ENCODE results near the gene LAMA2. TPM values are rescaled to one million over a fixed set of nuclear protein-coding genes. Genes with fewer than 3 reads are reported as not detected.

LAMA2 gene
- total RNA-seq, 1 experiment from 2014 or later, result 4.2 TPM

DNA sequence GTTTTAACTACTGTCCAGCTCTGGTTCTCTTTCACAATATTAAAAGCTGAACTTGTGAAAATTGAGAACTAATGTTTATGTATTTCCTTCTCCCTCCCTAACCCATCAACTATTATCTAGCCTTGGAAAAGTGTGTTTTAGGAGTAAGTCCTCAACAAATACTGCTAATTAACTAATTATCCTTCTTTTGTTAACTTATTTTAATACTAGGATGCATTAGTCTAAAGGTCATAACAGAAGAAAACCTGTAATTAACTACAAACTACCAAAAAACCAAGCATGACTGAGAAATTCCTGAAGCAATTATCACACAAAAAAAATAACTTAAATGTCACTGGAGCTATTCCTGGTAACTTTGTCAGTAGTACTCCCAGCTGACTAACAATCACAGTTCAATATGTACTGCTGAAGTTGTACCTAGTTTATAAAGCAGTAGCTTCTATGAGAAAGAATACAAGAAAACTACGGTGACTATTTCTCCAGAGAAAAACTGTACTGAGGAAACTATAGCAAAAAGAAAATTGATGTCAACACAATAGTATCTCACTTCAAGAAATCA lies 301.9 kb downstream of the LAMA2 start:
- Mint-ChIP-seq H3K4me3 (no peak overlapping the region), H3K27me3 (ENCODE audit: low read depth) (no peaks in the 10 kb centered on the region), H3K9me3 (no peaks in the 10 kb centered on the region), H3K4me1 (peaks cover 0 to 5% of the 10 kb centered on the region in 2 experiments; a peak in 2 of 4 replicates), H3K36me3 (ENCODE audit: insufficient read depth in 1 of 3, low read depth in 3 of 3) (no peaks in the 10 kb centered on the region), H3K27ac (no peak overlapping the region)
- Histone ChIP-seq H3K79me1 (ENCODE audit: insufficient read depth, low read depth, low read length, poor library complexity, severe bottlenecking) (no peaks in the 10 kb centered on the region), H2BK12ac (ENCODE audit: insufficient read length, low read depth, low read length) (no peak overlapping the region), H3K4me1 (ENCODE audit: insufficient read depth, low read length) (no peaks in the 10 kb centered on the region), H3K27ac (ENCODE audit: insufficient read length, low read depth, low read length) (no peak overlapping the region), H3K4ac (ENCODE audit: low read depth, low read length) (no peak overlapping the region), H3K9ac (ENCODE audit: extremely low read depth, insufficient read length, low read length) (no peak overlapping the region), H3K9me3 (ENCODE audit: control insufficient read depth, low read depth, low read length) (no peaks in the 10 kb centered on the region), H3K23me2 (ENCODE audit: insufficient read length, low read depth, low read length, poor library complexity, severe bottlenecking) (no peaks in the 10 kb centered on the region), H2AFZ (ENCODE audit: low read length) (no peak overlapping the region), H2BK20ac (ENCODE audit: low read depth, low read length, poor library complexity, severe bottlenecking) (no peak overlapping the region), H3K4me2 (ENCODE audit: insufficient read depth, insufficient read length, low read length) (no peak overlapping the region), H3K18ac (ENCODE audit: insufficient read length, low read depth, low read length) (no peak overlapping the region), H3T11ph (ENCODE audit: low read length) (no peak overlapping the region), H3K27me3 (ENCODE audit: insufficient read depth, low read length) (no peaks in the 10 kb centered on the region), H4K8ac (replicated peaks; ENCODE audit: insufficient read length, low read depth, low read length) (no peak overlapping the region), H3K23ac (ENCODE audit: insufficient read length, low read depth, low read length) (no peak overlapping the region), H2BK15ac (ENCODE audit: low read depth, low read length) (no peak overlapping the region), H3K79me2 (ENCODE audit: insufficient read depth, low read length) (no peaks in the 10 kb centered on the region), H2BK120ac (ENCODE audit: low read depth, low read length, poor library complexity, severe bottlenecking) (no peak overlapping the region), H4K91ac (ENCODE audit: insufficient read length, low read depth, low read length) (no peak overlapping the region), H2AK5ac (ENCODE audit: insufficient read length, low read length) (no peak overlapping the region), H4K20me1 (ENCODE audit: control insufficient read depth, insufficient read depth, insufficient read length) (no peaks in the 10 kb centered on the region), H2BK5ac (ENCODE audit: insufficient read length, low read length) (no peak overlapping the region), H3K56ac (ENCODE audit: insufficient read length, low read depth, low read length) (no peak overlapping the region), H4K5ac (ENCODE audit: insufficient read length, low read depth, low read length) (no peak overlapping the region), H3K14ac (ENCODE audit: insufficient read depth, low read length) (no peak overlapping the region)
- TF ChIP-seq CTCF (conservative IDR thresholded peaks at IDR 0.05), result no peak
- WGBS (ENCODE audit: extremely low coverage, insufficient read length, low lambda C conversion rate), result no CpG with 5 or more reads among the region's 1 CpG
- DNase-seq, result no peak
